ENCODE data around the gene EAPP. TPM values are rescaled to one million over a fixed set of nuclear protein-coding genes. Genes with fewer than 3 reads are reported as not detected.
"Not testable (repeated sequence)": the region's sequence is repeated elsewhere in the genome, so short reads cannot be mapped to it uniquely, and the experiment has no call there.

EAPP gene
- total RNA-seq, 1 donor from 2014 or later = 75.0 TPM

DNA sequence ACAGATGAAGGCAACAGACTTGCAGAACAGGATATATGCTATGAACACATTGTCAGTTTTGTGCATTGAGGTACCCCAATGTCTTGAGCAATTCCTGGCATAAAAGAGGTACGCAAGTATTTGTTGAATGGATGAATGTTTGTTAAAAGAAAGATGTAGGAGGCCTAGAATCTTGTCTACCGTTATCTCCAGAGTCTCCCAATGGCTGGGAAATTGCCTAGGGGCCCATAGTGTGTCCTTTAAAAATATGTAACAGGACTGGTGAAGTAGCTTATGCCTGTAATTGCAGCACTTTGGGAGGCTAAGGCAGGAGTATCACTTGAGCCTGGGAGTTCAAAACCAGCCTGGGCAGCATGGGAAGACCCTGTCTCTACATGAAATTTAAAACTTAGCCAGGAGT, 57.0 kb downstream of the EAPP start:
- DNase-seq = no peak

DNA sequence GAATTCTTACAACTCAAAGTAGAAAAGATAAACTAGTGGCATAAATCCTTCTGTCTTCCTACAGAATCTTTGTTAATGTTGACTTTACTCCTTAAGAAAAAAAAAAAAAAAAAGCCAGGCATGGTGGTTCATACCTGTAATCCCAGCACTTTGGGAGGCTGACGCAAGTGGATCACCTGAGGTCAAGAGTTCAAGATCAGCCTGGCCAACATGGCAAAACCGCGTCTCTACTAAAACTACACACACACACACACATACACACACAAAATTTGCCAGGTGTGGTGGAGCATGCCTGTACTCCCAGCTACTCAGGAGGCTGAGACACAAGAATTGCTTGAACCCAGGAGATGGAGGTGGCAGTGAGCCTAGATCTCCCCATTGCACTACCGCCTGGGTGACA, 59.8 kb downstream of the EAPP start:
- no peak for DNase-seq

GRCh38 chr14:34478261-34478660, 61.2 kb downstream of the EAPP start:
- no peak for DNase-seq

DNA sequence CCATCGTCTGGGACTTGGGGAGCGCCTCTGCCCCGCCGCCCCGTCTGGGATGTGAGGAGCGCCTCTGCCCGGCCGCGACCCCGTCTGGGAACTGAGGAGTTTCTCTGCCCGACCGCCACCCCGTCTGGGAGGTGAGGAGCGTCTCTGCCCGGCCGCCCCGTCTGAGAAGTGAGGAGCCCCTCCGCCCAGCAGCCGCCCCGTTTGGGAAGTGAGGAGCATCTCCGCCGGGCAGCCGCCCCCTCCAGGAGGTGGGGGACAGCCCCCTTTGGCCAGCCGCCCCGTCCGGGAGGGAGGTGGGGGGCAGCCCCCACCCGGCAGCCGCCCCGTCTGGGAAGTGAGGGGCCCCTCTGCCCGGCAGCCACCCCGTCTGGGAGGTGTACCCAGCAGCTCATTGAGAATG, 63.5 kb downstream of the EAPP start:
- not testable (repeated sequence) for DNase-seq

- no peak for DNase-seq
Observed at GRCh38 chr14:34475163-34475562, 64.3 kb downstream of the EAPP start.

DNA sequence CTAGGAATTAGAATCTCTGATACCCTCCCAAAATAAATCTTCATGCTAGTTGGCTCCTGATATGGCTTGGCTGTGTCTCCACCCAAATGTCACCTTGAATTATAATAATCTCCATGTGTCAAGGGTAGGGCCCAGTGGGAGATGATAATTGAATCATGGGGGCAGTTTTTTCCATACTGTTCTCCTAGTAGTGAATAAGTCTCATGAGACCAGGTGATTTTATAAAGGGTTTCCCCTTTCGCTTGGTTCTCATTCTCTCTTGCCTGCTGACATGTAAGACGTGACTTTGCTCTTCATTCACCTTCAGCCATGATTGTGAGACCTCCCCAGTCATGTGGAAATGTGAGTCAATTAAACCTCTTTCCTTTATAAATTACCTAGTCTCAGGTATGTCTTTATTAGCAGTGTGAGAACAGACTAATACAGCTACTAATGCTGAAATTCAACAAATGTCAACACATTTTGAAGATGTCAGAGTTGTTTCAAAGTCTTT, 65.3 kb downstream of the EAPP start:
- DNase-seq = no peak

GRCh38 chr14:34472706-34473279, 66.7 kb downstream of the EAPP start:
- DNase-seq = no peak

DNA sequence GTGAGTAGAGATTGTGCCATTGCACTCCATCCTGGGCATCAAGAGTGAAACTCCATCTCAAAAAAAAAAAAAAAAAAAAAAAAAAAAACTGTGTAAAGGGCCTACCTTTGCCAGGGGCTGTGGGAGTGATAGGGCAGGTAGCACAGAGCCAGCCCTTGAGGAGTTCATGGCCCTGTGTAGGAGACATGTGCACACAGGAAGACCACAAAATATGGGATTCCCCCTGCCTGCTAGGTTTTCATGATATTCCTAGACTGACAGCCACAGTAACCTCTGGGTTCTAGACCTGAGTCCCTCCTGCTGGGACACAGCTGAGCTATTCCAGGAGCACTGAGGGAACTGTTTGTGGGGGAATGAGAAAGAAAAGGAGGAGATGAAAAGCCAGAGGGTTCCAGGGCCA, 69.2 kb downstream of the EAPP start:
- DNase-seq = no peak

GRCh38 chr14:34466691-34467090, 72.8 kb downstream of the EAPP start:
- no peak for DNase-seq

Small RNA genes lying within 50 kb of the gene (small RNA-seq; reads per million reads assigned to genes)
- gene RNU1-27P (not detected), gene RNU1-28P (not detected)

Other genes starting within 250 kb of the EAPP start
- 15.9 TPM for gene SPTSSA, start 77.5 kb downstream of the EAPP start, total RNA-seq
- gene SNX6, start 90.4 kb upstream of the EAPP start, total RNA-seq = 106 TPM
- gene CFL2, start 174.9 kb upstream of the EAPP start, total RNA-seq = 56.8 TPM

Measured in occipital lobe (tissue), 3 donors.